Activated naive CD8-positive, alpha-beta T cell treated with anti-CD3 and anti-CD28 coated beads for 36 hours (primary cell): ENCODE data around the gene ADGRF3. TPM values are rescaled to one million over a fixed set of nuclear protein-coding genes. Genes with fewer than 3 reads are reported as not detected.
A peak's percentile ranks its signal among the peaks of the same experiment; 100 is the strongest.
"Not testable (repeated sequence)": the region's sequence is repeated elsewhere in the genome, so short reads cannot be mapped to it uniquely, and the experiment has no call there.

ENCODE experiments used
- DNase-seq: peaks from one replicate; pipeline ENCODE4 v3.0.0; 2021
- H3K27ac Mint-ChIP-seq: one replicate; pipeline ENCODE4 v1.8.0; 2022; ENCODE audit warnings: mild to moderate bottlenecking, moderate library complexity, mixed read lengths
- H3K27me3 Mint-ChIP-seq: one replicate; pipeline ENCODE4 v1.8.0; 2022; ENCODE audit warnings: mild to moderate bottlenecking, mixed read lengths
- H3K36me3 Mint-ChIP-seq: one replicate; pipeline ENCODE4 v1.8.0; 2021; ENCODE audit warnings: mild to moderate bottlenecking, mixed read lengths
- H3K4me1 Mint-ChIP-seq: one replicate; pipeline ENCODE4 v1.8.0; 2021; ENCODE audit warnings: mixed read lengths
- H3K4me3 Mint-ChIP-seq: one replicate; pipeline ENCODE4 v1.8.0; 2022; ENCODE audit warnings: mild to moderate bottlenecking, moderate library complexity, mixed read lengths
- H3K9me3 Mint-ChIP-seq: one replicate; pipeline ENCODE4 v1.8.0; 2022; ENCODE audit warnings: mixed read lengths
- total RNA-seq, 2 experiments: library from RNA; stranded (reverse); gene quantifications; one replicate each; pipeline ENCODE4 v1.2.3, GENCODE V29; 2021

The ADGRF3 gene
- total RNA-seq, 2 experiments from 2014 or later: 4.4 to 5.2 TPM

GRCh38 chr2:26356771-26357170 lies 10.2 kb upstream of the ADGRF3 start:
- Mint-ChIP-seq H3K4me1 (peaks cover 53% of the 10 kb centered on the region), H3K27me3 (no peaks in the 10 kb centered on the region), H3K27ac (no peak overlapping the region), H3K9me3 (no peaks in the 10 kb centered on the region), H3K4me3 (no peak overlapping the region), H3K36me3 (peaks cover 39% of the 10 kb centered on the region)
- DNase-seq: no peak

- Mint-ChIP-seq H3K4me1 (peaks cover 57% of the 10 kb centered on the region), H3K36me3 (peaks cover 41% of the 10 kb centered on the region), H3K27me3 (no peaks in the 10 kb centered on the region), H3K4me3 (no peak overlapping the region), H3K27ac (no peak overlapping the region), H3K9me3 (no peaks in the 10 kb centered on the region)
- DNase-seq: no peak
These were observed 9.5 kb upstream of the ADGRF3 start for GRCh38 chr2:26356111-26356510.

DNA sequence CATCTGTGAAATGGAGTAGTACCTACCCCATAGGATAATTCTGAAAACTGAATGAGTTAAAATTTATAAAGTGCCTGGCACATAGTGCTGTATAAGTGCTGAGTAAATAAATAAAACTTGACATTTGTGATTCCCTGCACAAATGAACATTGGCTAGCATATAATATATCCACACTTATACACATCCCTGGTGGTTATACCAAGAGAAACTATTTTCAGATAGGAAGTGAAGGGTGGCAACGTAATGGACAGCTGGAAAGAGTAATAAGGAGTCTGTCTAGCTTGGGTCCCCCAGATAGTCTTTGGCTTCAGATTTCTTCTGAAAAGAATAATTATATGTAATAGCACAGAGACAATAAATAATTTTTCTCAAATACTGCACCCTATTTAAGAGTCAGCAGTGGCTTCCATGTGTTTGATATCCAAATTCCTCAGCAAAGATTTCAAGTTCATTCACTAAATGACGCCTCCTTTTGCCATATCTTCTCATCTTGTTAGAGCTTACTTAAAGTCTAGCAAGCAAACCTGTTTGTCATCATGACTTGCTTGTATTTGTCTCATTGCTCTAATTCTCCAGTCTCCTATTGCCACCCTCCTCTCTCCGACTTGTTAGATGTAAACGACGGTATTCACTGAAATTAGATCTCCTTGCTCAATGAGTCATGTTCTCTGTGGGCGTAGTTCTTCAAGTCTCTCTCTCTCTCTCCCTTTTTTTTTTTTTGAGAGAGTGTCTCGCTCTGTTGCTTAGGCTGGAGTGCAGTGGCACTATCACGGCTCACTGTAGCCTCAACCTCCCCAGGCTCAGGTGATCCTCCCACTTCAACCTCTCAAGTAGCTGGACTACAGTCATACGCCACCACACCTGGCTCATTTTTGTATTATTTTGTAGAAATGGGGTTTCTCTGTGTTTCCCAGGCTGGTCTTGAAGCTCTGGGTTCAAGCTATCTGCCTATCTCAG lies 8.7 kb upstream of the ADGRF3 start:
- Mint-ChIP-seq H3K27ac (no peak overlapping the region), H3K27me3 (no peaks in the 10 kb centered on the region), H3K4me1 (peaks cover 59% of the 10 kb centered on the region), H3K36me3 (peaks cover 40% of the 10 kb centered on the region), H3K4me3 (no peak overlapping the region), H3K9me3 (no peaks in the 10 kb centered on the region)
- DNase-seq: no peak

DNA sequence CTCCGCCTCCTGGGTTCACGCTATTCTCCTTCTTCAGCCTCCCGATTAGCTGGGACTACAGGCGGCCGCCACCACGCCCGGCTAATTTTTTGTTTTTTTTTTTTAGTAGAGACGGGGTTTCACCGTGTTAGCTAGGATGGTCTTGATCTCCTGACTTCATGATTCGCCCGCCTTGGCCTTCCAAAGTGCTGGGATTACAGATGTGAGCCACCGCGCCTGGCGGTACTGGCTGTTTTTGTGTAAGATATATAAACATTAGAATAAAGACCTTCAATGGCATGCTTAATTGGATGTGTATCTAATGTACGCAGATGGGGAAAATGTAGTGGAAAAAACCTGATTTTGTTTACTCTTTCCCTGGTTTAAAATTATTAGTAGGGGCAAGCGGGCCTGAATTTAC lies 7.9 kb upstream of the ADGRF3 start:
- peaks cover 40% of the 10 kb centered on the region for H3K36me3 Mint-ChIP-seq
- DNase-seq, H3K27ac Mint-ChIP-seq, H3K4me3 Mint-ChIP-seq, H3K9me3 Mint-ChIP-seq, H3K27me3 Mint-ChIP-seq: not testable (repeated sequence)
- H3K4me1 Mint-ChIP-seq: peaks cover 61% of the 10 kb centered on the region

DNA sequence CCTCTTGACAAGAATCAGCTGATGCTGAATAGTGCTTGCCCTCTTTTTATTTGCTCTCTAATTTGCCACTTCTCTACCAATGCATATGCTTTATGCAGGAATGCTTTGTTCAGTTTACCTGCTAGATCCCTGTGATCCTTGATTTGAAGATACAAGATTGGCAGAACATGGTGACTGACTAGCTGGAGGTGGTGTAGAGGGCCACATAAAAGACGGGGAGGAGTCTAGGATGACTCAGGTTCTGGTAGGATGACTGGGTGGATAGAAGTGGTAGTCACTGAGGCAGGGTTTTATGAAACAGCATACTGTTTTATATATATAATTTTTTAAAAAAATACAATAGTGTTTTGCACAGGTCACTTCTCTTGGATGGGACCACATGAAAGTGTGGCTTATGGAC lies 6.3 kb upstream of the ADGRF3 start:
- peaks cover 62% of the 10 kb centered on the region for H3K4me1 Mint-ChIP-seq
- H3K4me3 Mint-ChIP-seq: no peak overlapping the region
- H3K9me3 Mint-ChIP-seq: no peaks in the 10 kb centered on the region
- H3K36me3 Mint-ChIP-seq: peaks cover 44% of the 10 kb centered on the region
- DNase-seq: peak; percentile 16
- no peaks in the 10 kb centered on the region for H3K27me3 Mint-ChIP-seq
- H3K27ac Mint-ChIP-seq: no peak overlapping the region

- Mint-ChIP-seq H3K4me3 (no peak overlapping the region), H3K36me3 (peaks cover 48% of the 10 kb centered on the region), H3K4me1 (peaks cover 58% of the 10 kb centered on the region), H3K27ac (no peak overlapping the region), H3K9me3 (no peaks in the 10 kb centered on the region), H3K27me3 (no peaks in the 10 kb centered on the region)
- no peak for DNase-seq
These were observed 4.9 kb upstream of the ADGRF3 start for GRCh38 chr2:26351375-26352090.

- Mint-ChIP-seq H3K36me3 (peaks cover 50% of the 10 kb centered on the region), H3K4me1 (peaks cover 45% of the 10 kb centered on the region), H3K27ac (no peak overlapping the region), H3K4me3 (no peak overlapping the region), H3K27me3 (no peaks in the 10 kb centered on the region), H3K9me3 (no peaks in the 10 kb centered on the region)
- no peak for DNase-seq
These were observed 3.1 kb upstream of the ADGRF3 start for GRCh38 chr2:26349690-26350089.

DNA sequence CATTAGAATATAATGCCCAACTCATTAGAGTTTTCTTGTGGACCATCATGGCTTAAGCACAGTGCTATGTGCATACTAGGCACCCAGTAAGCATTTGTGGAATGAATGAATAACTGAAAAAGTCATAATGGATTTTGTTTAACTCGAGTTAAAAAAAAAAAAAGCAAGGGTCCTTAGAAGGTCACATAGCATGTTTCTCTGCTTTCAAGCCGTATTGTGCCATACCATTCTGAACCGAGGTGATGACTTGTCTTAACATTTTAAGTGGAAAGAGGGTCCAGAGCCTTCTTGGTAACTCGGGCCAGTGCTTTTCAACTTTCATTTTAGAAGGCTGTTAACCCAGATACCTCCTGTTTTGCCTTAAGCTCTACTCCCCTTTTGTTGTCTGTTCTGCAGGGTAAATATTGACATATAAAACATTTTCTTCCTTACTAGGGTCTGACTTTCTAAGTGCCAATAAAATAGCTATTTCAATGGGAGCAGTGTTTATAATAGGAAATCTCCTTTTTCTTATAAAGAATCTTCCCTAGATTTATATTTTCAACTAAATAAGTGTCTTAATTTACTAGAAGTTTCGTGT lies 787 bp upstream of the ADGRF3 start:
- H3K27ac Mint-ChIP-seq: peak overlapping the region; percentile 97

GRCh38 chr2:26345545-26346453 lies 790 bp downstream of the ADGRF3 start, which contains the start of gene SELENOI:
SELENOI (plus strand) TSS chr2:26346143; CDS start chr2:26346233, 90 bp downstream.
- DNase-seq: peak; percentile 100
- Mint-ChIP-seq H3K36me3 (peaks cover 31% of the 10 kb centered on the region), H3K27me3 (no peaks in the 10 kb centered on the region), H3K27ac (peak within 1 kb of the TSS; percentile 97), H3K4me1 (peaks cover 29% of the 10 kb centered on the region), H3K9me3 (no peaks in the 10 kb centered on the region), H3K4me3 (peak within 1 kb of the TSS; percentile 96)

More for the DNA sequence above, 787 bp upstream of the ADGRF3 start:
- Mint-ChIP-seq H3K9me3 (no peaks in the 10 kb centered on the region), H3K4me1 (peaks cover 39% of the 10 kb centered on the region), H3K4me3 (peak overlapping the region; percentile 96), H3K36me3 (peaks cover 40% of the 10 kb centered on the region), H3K27me3 (no peaks in the 10 kb centered on the region)
- DNase-seq: no peak

GRCh38 chr2:26345283-26345544 lies 1.4 kb downstream of the ADGRF3 start:
- no peak for DNase-seq
- Mint-ChIP-seq H3K4me3 (peak overlapping the region; percentile 96), H3K4me1 (peaks cover 28% of the 10 kb centered on the region), H3K27me3 (no peaks in the 10 kb centered on the region), H3K9me3 (no peaks in the 10 kb centered on the region), H3K36me3 (peaks cover 28% of the 10 kb centered on the region), H3K27ac (peak overlapping the region; percentile 97)

DNA sequence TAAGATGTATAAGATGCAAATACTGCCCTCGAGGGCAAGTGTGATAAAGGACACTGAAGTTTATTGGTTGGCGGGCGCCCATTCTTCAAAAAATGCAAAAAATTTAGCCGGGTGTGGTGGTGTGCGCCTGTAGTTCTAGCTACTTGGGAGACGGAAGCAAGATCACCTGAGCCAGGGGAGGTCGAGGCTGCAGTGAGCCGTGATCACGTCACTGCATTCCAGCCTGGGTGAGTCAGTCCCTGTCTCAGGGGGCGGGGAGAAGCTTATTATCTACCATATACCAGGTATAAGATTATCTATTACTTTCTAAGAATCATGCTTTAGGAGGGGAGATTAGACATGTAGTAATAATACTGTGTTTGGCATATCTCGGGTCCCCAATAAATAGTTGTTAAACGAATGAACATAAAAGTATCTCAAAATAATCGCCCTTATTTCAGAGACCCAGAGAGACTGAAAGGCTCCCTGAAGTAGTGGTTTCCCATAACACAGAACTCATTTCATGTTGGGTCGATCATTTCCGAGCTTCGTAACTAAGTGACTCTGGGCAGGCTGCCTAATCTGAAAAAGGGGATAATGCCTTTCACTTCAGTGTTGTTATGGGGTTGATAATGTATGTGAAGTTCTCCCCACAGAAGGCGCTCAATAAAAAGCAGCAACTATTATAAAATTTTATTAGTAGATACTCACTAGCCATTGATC lies 1.9 kb downstream of the ADGRF3 start:
- H3K27me3 Mint-ChIP-seq: no peaks in the 10 kb centered on the region
- peaks cover 27% of the 10 kb centered on the region for H3K36me3 Mint-ChIP-seq
- DNase-seq: peak; percentile 32
- H3K27ac Mint-ChIP-seq: peak overlapping the region; percentile 97
- H3K9me3 Mint-ChIP-seq: no peaks in the 10 kb centered on the region
- H3K4me1 Mint-ChIP-seq: peaks cover 27% of the 10 kb centered on the region
- H3K4me3 Mint-ChIP-seq: peak overlapping the region; percentile 96

DNA sequence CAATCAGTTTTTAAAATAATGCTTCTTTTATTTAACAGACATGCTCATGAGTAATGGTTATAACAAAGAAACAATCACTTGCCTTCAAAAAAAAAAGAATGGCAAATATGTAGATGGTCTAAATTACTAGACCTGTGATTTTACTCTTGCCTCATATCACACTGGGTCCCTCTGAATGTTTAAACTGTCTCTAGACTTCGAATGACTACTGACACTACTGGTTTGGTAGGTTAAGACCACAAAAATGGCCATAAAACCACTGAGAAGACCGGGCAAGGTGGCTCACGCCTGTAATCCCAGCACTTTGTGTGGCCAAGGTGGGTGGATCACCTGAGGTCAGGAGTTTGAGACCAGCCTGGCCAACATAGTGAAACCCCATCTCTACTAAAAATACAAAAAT lies 5.8 kb downstream of the ADGRF3 start:
- Mint-ChIP-seq H3K4me1 (peaks cover 17% of the 10 kb centered on the region), H3K9me3 (no peaks in the 10 kb centered on the region), H3K4me3 (no peak overlapping the region), H3K27me3 (no peaks in the 10 kb centered on the region), H3K36me3 (peaks cover 7% of the 10 kb centered on the region), H3K27ac (no peak overlapping the region)
- no peak for DNase-seq

DNA sequence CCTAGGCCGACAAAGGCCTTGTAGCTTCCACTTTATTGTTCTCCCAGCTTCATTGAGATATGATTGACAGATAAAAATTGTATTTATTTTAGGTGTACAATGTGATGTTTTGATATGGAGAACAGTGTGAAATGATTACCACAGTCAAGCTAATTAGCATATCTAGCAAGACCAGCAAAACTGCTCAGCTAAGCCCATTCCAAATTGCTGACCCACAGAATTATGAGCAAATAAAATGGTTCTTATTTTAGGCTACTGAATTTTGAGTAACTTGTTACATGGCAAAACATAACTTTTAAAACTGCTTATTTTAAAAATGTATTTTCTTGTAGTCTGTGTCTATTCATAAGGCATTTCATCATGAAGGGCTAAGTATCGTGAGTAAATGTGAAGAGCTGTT lies 9.3 kb downstream of the ADGRF3 start:
- no peak overlapping the region for H3K4me3 Mint-ChIP-seq
- H3K4me1 Mint-ChIP-seq: peaks cover 11% of the 10 kb centered on the region
- DNase-seq: no peak
- no peaks in the 10 kb centered on the region for H3K36me3 Mint-ChIP-seq
- no peaks in the 10 kb centered on the region for H3K9me3 Mint-ChIP-seq
- no peaks in the 10 kb centered on the region for H3K27me3 Mint-ChIP-seq
- no peak overlapping the region for H3K27ac Mint-ChIP-seq

- no peak overlapping the region for H3K4me3 Mint-ChIP-seq
- H3K27ac Mint-ChIP-seq: no peak overlapping the region
- H3K9me3 Mint-ChIP-seq: no peaks in the 10 kb centered on the region
- H3K36me3 Mint-ChIP-seq: no peaks in the 10 kb centered on the region
- no peak for DNase-seq
- peaks cover 11% of the 10 kb centered on the region for H3K4me1 Mint-ChIP-seq
- H3K27me3 Mint-ChIP-seq: no peaks in the 10 kb centered on the region
These were observed 9.9 kb downstream of the ADGRF3 start for GRCh38 chr2:26336719-26337118.
